Body of pancreas (tissue), 4 donors: ENCODE measurements around the gene CSRP1. TPM values are rescaled to one million over a fixed set of nuclear protein-coding genes. Genes with fewer than 3 reads are reported as not detected.
A peak's percentile ranks its signal among the peaks of the same experiment; 100 is the strongest.

Experiments
- ATAC-seq: fragments of 150-250 bp; one replicate; pipeline ENCODE4 v1.9.1; 2016
- DNase-seq, 4 donors: peaks; one replicate each; pipeline ENCODE4 v3.0.0-alpha.2; 2019
- H3K27ac ChIP-seq, 4 donors: fragments of 200-600 bp; sonication (generic); 1 replicate in 3 of 4; 2 replicates in 1 of 4; pipeline versions ENCODE4 v1.5.1 to v1.6.1; 2016 to 2019; ENCODE audit warnings: mild to moderate bottlenecking in 1 of 4, mixed read lengths in 1 of 4, moderate library complexity in 1 of 4
- H3K27me3 ChIP-seq, 2 donors: fragments of 200-600 bp; sonication (generic); one replicate each; pipeline ENCODE4 v1.6.0; 2016; ENCODE audit warnings: mild to moderate bottlenecking in 1 of 2
- H3K36me3 ChIP-seq, 2 donors: fragments of 200-600 bp; sonication (generic); replicated peaks in 1 of 2; 2 replicates each; pipeline ENCODE4 v1.5.1; 2016; ENCODE audit warnings: low read depth in 2 of 2; ENCODE audit not compliant: insufficient read depth in 1 of 2
- H3K4me1 ChIP-seq: fragments of 200-600 bp; sonication (generic); one replicate; pipeline ENCODE4 v1.6.0; 2016
- H3K4me3 ChIP-seq, 2 donors: fragments of 200-600 bp; sonication (generic); 1 replicate in 1 of 2; 2 replicates in 1 of 2; pipeline ENCODE4 v1.5.1; 2016 to 2019
- H3K9me3 ChIP-seq, 3 donors: fragments of 200-600 bp; sonication (generic); 1 replicate in 2 of 3; 2 replicates in 1 of 3; pipeline ENCODE4 v1.5.1; 2016
- CTCF ChIP-seq, 7 experiments: fragments of 450-650 bp in 4 of 7; fragments of 200-600 bp in 3 of 7; sonication (generic) in 3 of 7; IDR thresholded peaks; one replicate each; pipeline ENCODE4 v1.5.1; 2016 to 2019; ENCODE audit warnings: antibody characterized with exemption in 7 of 7
- POLR2A ChIP-seq, 3 donors: fragments of 450-650 bp; IDR thresholded peaks; one replicate each; pipeline ENCODE4 v1.6.1; 2016; ENCODE audit warnings: antibody characterized with exemption in 3 of 3, mild to moderate bottlenecking in 2 of 3
- WGBS, 2 donors: methylation state at CpG; one replicate each; pipeline ENCODE4 v1.1.5; 2017; 5-methylcytosine and 5-hydroxymethylcytosine counted together
- intact Hi-C: fragments of 100-400 bp; cut with DNase I; formaldehyde crosslinking; loops from one replicate; pipeline ENCODE4 v1.15.1; 2023
- total RNA-seq, 2 donors: library from RNA; depleted of rRNA; stranded (reverse); fragments of >200 nt; gene quantifications; one replicate each; pipeline ENCODE4 v1.1.0, GENCODE V29; 2016

Gene CSRP1
- total RNA-seq, 2 donors from 2014 or later = 127 to 245 TPM

- intact Hi-C loops = no loop called here
- ATAC-seq = no peak
- Histone ChIP-seq H3K9me3 (no peaks in the 10 kb centered on the region), H3K27ac (no peak overlapping the region), H3K27me3 (no peaks in the 10 kb centered on the region), H3K4me3 (no peak overlapping the region), H3K36me3 (no peaks in the 10 kb centered on the region), H3K4me1 (peaks cover 2% of the 10 kb centered on the region)
- DNase-seq = no peak
- WGBS, 2 donors = 86 to 95% methylated on average over 3 of the region's 3 CpGs
- TF ChIP-seq CTCF (IDR thresholded peaks at IDR 0.05) = no peak
Measured at GRCh38 chr1:201544710-201545109, 37.8 kb upstream of the CSRP1 start.

GRCh38 chr1:201543871-201544642, 37.1 kb upstream of the CSRP1 start:
- ATAC-seq = no peak
- no peak for DNase-seq
- TF ChIP-seq POLR2A (IDR thresholded peaks at IDR 0.05) = no peak
- no peak for TF ChIP-seq CTCF (IDR thresholded peaks at IDR 0.05)
- Histone ChIP-seq H3K9me3 (no peaks in the 10 kb centered on the region), H3K27me3 (no peaks in the 10 kb centered on the region), H3K4me1 (peaks cover 9% of the 10 kb centered on the region), H3K36me3 (no peaks in the 10 kb centered on the region), H3K27ac (no peak overlapping the region), H3K4me3 (no peak overlapping the region)
- WGBS, 2 donors = 78 to 83% methylated on average over 7 of the region's 7 CpGs
- intact Hi-C loops = no loop called here

GRCh38 chr1:201542309-201543035, 35.5 kb upstream of the CSRP1 start:
- Histone ChIP-seq H3K27ac (peak overlapping the region in 1 of 4 donors; percentile 52), H3K9me3 (no peaks in the 10 kb centered on the region), H3K27me3 (no peaks in the 10 kb centered on the region), H3K4me3 (no peak overlapping the region), H3K36me3 (no peaks in the 10 kb centered on the region), H3K4me1 (peaks cover 17% of the 10 kb centered on the region)
- TF ChIP-seq POLR2A (IDR thresholded peaks at IDR 0.05) = no peak
- no peak for TF ChIP-seq CTCF (IDR thresholded peaks at IDR 0.05)
- DNase-seq = no peak
- WGBS, 2 donors = 77 to 78% methylated on average over 9 of the region's 9 CpGs
- intact Hi-C loops = no loop called here
- no peak for ATAC-seq

GRCh38 chr1:201540846-201541735, 34.2 kb upstream of the CSRP1 start:
- H3K36me3 ChIP-seq = no peaks in the 10 kb centered on the region
- H3K4me3 ChIP-seq = no peak overlapping the region
- no peaks in the 10 kb centered on the region for H3K9me3 ChIP-seq
- no peak for ATAC-seq
- 88 to 89% methylated on average over 12 of the region's 12 CpGs for WGBS, 2 donors
- DNase-seq = no peak
- TF ChIP-seq CTCF (IDR thresholded peaks at IDR 0.05) (no peak), POLR2A (IDR thresholded peaks at IDR 0.05) (no peak)
- H3K27ac ChIP-seq = peak overlapping the region in 1 of 4 donors; percentile 52
- peaks cover 17% of the 10 kb centered on the region for H3K4me1 ChIP-seq
- intact Hi-C loops = no loop called here
- no peaks in the 10 kb centered on the region for H3K27me3 ChIP-seq
